ENCODE data around the gene DENND2A.

- TF ChIP-seq CTCF (IDR thresholded peaks at IDR 0.05 in 8 of 11, conservative IDR thresholded peaks at IDR 0.05 in 3 of 11), result no peak
- TF ChIP-seq POLR2AphosphoS5 (IDR thresholded peaks at IDR 0.05), result no peak
These were observed 26.9 kb upstream of the DENND2A start for GRCh38 chr7:140667476-140667875.

Measured in spleen (tissue), 7 donors.